HG03342 (cell line): ENCODE data around the gene ACKR2.

Experiments
- ATAC-seq: cut with Tn5 transposase; IDR thresholded peaks from one replicate; pipeline ENCODE4 v1.9.1; 2021; ENCODE audit warnings: mild to moderate bottlenecking, moderate library complexity; ENCODE audit not compliant: unreplicated experiment

ACKR2 gene

DNA sequence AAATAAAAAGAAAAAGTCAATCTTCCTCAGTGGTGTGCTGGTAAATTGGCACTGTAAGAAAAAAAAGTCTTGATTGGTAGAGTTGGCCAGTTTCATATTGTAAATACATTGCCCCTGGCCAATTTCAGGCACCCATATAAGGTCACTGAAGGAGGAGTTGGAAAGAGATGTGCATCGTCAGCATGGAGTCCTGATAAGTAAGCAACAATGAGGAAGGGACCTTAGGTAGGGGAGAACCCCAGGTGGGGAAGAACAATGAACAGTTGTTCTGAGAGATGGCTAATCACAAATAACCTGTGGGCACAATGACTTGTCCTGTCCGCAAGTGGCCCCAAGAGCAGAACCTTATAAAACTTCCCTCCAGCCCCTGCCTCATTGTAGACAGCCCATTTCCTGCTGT, 75.1 kb downstream of the ACKR2 start:
- ATAC-seq: no peak

DNA sequence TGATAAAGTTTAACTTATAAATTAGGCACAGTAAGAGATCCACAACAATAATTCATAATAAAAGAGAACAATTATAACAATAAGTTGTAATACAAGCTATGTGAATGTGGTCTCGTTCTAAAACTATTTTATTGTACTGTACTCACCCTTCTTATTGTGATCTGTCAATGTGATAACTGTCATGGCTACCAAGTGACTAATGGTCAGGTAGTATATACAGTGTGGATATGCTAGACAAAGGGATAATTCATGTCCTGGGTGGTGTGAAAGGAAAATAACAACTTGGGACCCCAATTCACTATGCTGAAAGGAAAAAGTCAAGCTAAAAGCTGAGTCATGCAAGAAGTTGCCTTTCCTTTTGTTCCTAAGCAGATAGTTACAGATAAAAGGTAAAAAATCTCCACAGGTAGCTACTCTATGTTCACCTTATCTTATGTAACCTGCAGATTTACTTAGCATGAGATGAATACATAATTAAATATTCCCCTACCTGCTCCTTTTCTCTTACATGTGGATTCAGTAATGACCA, 77.1 kb downstream of the ACKR2 start:
- ATAC-seq: no peak

DNA sequence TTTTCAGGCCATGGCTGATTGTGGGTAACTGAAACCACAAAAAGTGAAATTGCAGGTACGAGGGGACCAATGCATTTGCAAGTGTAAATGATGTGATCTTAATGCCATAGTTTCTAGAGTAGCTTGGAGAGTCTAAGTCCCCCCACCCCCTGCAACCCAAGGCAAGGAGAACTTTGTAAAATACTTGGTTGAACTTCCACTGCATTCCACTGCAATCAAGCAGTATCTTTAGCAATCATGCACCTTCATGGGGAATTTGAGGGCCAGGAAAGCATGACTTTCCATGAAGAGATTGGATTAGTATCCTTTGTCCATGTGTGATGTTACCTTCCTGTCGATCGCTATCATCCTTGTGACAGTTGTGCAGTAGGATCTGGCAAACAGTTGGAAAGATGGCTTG, 77.8 kb downstream of the ACKR2 start:
- no peak for ATAC-seq

DNA sequence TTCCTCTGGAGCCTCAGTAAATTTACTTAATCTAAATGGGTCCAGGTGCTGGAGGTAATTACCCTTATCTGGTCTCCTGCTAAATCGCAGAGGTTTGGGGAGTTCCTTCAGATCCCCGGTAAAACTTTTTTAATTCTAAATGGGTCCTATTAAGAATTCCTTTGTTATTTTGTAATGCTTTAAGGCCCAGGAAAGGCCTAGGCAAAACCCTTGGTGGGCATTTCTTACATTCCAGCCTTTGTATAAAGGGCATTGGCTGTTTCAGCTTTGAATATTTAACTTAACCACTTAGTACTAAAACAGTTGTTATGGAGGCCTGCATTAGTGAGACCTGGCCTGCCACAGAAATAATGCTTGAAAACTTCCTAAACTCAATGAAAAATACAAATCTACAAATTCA, 81.8 kb downstream of the ACKR2 start:
- no peak for ATAC-seq

DNA sequence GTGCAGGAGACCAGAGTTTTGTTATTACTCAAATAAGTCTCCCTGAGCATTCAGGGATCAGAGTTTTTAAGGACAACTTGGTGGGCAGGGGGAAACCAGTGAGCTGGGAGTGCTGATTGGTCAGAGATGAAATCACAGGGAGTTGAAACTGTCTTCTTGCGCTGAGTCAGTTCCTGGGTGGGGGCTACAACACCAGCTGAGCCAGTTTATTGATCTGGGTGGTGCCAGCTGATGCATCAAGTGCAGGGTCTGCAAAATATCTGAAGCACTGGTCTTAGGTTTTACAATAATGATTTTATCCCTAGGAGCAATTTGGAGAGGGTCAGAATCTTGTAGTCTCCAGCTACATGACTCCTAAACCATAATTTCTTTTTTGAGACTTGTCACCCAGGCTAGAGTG, 82.9 kb downstream of the ACKR2 start:
- no peak for ATAC-seq

DNA sequence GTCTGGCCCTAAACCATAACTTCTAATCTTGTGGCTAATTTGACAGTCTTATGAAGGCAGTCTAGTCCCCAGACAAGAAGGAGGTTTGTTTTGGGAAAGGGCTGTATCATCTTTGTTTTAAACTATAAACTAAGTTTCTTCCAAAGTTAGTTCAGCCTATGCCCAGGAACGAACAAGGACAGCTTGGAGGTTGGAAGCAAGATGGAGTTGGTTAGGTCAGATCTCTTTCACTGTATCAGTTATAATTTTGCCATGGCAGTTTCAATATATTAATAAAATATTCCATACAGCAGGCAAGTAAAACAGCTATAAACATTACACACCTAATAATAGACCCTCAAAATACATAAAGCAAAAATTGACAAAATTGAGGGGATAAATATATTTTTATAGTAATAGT, 83.6 kb downstream of the ACKR2 start:
- no peak for ATAC-seq

DNA sequence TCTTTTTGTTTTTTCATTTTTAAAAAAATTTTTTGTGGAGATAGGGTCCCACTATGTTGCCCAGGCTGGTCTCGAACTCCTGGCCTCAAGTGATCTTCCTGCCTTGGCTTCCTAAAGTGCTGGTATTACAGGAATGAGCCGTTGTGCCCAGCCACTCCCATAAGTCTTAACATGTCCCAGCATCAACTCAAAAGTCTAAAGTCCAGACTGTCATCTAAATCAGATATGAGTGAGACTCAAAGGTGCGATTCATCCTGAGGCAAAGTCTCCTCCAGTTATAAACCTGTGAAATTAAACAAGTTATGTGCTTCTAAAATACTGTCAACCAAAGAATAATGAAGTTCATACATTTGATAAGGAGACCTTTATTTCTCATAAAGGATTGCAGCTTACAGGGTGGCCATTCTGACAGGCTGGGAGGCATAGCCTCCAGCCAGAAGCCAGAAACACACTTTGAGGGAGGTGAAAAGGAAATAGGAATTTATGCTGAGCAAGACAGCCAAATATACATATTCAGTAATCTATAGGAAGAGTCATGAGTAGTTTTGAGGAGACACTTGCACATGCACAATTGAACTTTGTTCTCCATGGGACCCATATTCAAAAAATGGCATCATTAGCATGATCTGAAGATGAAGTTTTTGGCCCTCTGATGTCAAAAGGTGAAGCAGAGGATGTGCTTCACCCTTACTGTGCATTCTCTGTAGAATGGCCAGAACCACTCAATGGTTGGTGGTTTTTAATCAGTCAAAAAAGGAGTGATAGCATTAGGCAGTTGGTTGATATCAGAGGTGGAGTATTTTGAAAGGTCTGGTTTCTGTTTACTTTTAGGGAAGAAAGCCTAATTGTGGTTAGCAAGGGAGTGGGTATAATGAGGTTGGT, 85.7 kb downstream of the ACKR2 start:
- ATAC-seq: no peak

DNA sequence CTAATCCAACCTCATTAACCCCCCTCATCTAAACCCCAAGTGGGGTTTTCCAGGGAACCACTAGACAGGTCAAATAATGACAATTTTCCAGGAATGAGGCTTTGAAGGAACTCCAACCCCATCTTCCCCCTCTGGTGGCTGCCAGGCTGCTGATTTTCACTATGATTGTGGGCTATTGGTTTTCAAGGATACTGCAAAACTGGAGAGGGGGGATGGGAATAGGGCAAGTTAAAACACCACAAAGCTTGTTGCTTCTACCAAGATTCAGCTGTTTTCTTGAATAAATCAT, 86.3 kb downstream of the ACKR2 start:
- no peak for ATAC-seq

DNA sequence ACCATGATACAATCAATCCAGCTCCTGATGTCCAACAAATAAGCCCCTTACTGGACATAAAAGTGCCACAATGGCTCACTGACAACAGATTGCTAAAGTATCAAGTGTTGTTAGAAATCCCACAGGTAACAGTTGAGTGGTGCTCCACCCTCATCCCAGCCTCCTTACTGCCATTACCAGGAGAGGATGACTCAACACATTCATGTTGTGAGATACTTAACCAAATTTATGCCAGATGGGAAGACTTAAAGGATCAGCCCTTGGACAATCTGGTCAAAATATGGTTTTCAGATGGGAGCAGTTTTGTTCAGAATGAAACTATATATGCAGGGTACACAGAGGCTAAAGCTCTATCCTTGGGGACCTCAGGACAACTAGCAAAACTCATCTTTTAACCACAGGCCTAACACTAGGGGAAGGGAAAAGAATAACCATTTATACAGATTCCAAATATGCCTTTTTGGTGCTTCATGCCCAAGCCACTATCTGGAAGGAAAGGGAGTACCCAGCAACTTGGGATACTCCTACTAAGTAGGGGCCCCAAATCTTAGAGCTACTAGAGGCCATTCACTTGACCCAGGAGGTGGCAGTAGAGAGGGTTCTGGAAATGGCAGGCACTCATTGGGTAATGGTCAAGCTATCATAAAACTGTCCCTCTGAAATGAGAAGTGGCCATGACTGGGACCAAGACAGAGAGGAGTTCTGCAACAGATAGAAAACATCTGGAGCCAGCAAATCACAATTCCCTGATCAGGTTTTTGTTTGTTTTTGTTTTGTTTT, 89.8 kb downstream of the ACKR2 start:
- ATAC-seq: no peak

DNA sequence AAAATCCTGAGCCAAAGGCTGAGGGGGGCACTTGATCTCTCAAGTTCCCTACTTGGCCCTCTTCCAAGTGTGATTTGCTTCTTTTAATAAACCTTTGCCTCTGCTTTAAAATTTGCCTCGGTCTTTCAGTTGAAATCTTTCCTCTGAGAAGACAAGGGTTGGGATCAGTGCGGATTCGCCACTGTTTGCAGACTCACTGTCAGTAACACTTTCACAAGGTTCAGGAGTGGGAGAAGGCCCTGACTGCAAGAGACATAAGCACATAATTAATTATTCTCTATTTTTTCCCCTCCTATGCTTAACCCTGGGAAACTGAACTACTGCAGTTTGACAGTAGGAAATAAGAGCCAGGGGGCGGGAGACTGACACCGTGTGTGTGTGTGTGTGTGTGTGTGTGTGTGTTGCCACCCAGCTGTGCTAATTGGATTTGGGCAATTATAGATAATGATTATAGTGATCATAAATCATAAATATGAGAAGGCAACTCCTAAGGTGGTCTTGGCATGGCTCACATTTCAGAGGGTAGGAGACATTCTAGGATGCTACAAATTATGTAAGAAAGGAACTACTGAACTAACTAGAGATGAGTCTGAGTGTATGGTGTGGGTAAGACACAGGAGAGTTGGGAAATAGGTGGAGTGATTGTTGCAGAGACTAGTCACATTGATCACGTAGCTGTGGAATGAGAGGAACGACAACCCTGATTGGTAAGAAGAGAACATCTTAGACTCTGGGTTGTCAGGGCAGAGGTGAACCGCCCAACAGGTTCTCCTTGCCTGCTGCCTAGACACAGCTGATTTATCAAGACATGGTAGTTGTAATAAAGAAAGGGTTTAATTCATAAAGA, 91.2 kb downstream of the ACKR2 start:
- no peak for ATAC-seq

DNA sequence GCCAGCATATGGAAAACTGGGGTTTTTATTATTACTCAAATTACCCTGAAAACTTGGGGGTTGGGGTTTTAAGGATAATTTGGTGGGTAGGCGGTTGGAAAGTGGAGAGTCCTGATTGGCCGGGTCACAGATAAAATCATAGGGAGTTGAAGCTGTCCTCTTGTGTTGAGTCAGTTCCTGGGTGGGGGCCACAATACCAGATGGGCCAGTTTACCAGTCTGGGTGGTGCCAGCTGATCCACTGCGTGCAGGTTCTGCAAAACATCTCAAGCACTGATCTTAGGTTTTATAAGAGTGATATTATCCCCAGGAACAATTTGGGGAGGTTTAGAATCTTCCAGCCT, 91.8 kb downstream of the ACKR2 start:
- no peak for ATAC-seq

DNA sequence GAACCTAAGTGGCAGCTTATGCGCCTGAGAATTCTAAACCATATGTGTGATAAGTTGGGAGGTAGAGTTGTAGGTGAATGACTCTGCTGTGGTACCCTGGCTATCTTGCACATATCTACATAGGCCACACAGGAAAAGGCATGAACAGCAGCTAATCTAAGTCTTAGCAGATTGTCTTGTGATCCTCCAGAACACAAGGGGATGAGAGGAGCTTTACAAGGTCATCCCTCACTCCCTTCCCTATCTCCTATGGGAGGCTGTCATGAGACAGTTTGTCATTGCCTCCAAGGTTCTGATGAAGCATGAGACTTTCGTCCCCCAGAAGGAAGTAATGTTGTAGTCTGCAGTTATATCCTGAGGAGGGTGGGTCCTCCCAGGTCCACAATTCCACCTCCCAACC, 93.0 kb downstream of the ACKR2 start:
- ATAC-seq: no peak

DNA sequence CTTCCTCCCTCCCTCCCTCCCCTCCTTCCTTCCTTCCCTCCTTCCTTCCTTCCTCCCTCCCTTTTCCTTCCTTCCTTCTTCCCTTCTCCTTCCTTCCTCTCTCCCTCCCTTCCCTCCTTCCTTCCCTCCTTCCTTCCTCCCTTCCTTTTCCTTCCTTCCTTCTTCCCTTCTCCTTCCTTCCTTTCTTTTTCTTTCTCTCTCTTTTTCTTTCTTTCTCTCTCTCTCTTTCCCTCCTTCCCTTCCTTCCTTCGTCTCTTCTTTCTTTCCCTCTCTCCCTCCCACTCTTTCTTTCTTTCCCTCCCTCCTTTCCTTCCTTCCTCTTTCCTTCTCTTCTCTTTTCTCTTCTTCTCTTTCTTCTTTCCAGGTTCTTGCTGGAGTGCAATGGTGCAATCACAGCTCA, 94.8 kb downstream of the ACKR2 start:
- no peak for ATAC-seq

DNA sequence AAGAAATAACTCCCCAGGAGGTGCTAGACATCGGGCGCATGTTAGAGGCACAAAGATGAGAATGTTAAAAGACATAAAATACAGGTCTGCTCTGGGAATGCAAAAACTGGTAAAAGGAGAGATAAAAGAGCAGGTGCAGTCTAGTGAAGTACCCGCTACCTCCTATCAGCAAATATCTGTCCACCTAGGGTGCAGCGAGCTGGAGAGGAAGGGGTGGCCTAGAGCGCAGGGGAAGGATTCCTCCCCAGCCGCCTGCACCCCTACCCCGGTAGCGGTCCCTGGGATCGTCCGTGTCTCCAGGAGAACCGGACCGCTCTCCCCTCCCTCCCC, 96.5 kb downstream of the ACKR2 start:
- no peak for ATAC-seq

DNA sequence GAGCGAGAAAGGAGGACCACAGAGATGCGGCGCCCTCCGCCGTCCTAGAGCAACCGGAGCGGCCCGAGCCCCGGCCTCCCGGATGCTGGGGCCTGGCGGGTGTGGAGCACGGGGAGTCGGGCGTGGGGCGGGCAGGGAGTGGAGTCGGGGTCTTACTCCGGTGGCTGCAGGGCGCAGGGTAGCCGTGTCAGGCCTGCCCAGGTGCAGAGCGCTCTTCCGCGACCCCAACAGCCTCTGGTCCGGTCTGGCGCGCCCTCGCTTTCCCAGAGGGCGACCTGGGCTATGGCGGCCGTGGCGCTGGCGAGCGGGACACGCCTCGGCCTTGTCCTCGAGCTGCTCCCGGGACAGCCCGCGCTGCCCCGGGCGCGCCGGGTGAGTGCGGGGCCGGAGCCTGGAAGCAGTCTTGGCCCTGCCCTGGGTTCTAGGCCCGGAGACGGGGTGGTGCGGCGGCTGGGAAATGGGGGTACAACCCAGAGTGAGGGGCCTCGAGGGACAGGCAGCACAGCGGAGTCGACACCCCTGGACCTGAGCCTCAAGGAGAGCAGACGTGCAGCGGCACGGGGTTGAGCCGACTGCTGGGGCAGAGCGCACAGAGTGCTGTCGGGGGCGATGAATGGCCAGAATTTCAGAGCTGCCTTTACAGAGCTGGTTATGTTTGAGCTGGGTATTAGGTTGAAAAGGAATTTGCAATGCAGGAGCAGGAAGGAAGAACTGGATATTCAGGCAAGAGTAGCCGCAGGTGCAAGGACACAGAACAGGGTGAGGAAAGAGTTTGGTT, 97.0 kb downstream of the ACKR2 start, which contains the start of gene ZNF662:
ZNF662 (plus strand) TSS at position 73 of the 778 bp plus-strand sequence. CDS start 1,973 bp downstream, outside the sequence.
- no peak for ATAC-seq

DNA sequence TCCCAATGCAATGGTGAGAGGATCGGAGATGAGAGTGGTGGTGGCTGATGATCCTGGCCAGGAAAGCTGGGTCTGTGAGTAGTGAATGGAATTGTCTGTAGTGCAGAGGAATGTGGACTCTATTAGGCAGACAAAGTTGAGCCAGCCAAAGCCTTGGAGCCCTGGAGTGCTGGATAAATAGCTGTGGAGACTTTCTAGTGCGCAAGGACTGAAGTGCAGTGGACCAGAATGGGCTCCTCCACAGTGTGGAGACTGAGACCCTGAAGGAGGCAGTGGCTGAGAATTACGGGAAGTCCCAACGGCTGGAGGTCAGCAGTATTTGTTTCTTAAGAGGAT, 97.6 kb downstream of the ACKR2 start:
- no peak for ATAC-seq

DNA sequence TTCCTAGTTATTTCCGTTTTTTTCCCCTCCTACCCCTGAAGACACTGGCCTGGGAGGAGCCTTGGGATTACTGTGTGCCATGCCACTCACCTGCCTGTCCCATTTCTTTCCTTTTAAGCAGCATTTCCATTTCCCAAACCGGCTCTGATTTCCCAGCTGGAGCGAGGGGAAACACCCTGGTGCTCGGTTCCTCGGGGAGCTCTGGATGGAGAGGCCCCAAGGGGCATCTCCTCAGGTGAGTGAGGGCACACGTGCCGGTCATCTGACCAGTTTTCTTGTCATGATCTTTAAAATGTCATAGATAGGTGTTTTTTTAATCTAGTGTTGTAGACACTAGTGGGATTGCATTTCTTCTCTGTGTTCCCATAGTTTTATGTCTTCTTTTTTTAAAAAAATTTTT, 99.4 kb downstream of the ACKR2 start:
- ATAC-seq: no peak

DNA sequence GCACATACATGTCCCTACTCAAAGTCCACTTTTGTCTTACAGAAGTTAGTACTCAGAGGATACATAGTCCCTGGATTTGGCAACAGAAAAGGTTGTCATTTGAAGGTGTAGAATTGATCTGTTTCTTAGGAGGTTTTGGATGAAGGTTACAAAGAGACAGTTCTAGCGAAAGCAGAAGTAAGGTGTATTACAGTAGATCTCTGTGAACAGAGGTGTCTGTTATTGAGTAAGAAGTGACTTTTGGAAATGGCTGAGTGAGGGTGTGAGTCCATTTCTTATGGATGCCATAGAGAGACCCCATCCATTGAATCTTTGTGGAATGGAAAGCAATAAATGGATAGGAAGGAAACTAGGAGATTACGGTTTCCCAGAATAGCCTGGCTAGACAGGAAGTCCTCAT, 102.3 kb downstream of the ACKR2 start:
- no peak for ATAC-seq

DNA sequence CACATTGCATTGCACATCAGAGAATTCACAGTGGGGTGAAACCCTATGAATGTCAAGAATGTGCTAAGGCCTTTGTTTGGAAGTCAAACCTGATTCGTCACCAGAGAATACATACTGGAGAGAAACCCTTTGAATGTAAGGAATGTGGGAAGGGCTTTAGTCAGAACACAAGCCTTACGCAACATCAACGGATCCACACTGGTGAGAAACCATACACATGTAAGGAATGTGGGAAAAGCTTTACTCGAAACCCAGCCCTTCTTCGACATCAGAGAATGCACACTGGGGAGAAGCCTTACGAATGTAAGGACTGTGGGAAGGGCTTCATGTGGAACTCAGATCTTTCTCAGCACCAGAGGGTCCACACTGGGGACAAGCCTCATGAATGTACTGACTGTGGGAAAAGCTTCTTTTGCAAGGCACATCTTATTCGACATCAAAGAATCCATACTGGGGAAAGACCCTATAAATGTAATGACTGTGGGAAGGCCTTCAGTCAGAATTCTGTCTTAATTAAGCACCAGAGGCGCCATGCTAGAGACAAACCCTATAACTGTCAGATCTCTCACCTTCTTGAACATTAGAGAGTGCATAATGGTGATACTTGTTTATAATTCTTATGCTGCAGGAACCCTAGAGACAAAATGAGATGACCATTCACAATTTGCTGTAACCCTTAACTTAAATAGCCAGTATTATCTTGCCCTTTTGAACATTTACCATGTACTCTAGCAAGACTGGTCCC, 105.7 kb downstream of the ACKR2 start:
- no peak for ATAC-seq
